Left kidney (tissue), 2 donors: ENCODE measurements around the gene TRPM3. TPM values are rescaled to one million over a fixed set of nuclear protein-coding genes. Genes with fewer than 3 reads are reported as not detected.

Experiments used
- DNase-seq: peaks from one replicate; pipeline ENCODE4 v3.0.0-alpha.2; 2013
- polyA plus RNA-seq: library from polyadenylated mRNA; unstranded; fragments of 120-200 nt; gene quantifications from one replicate; pipeline ENCODE4 v1.2.1, GENCODE V29; 2013; ENCODE audit not compliant: insufficient read length

Gene TRPM3
- polyA plus RNA-seq, 1 donor, result 15.4 TPM

GRCh38 chr9:70883963-70884793 is 237.2 kb downstream of the TRPM3 start:
- DNase-seq, result no peak

- DNase-seq, result no peak
Measured at GRCh38 chr9:70883056-70883455, 238.4 kb downstream of the TRPM3 start.

- DNase-seq, result no peak
Measured at GRCh38 chr9:70881333-70881732, 240.1 kb downstream of the TRPM3 start.

- DNase-seq, result no peak
Measured at GRCh38 chr9:70880535-70880934, 240.9 kb downstream of the TRPM3 start.

GRCh38 chr9:70878576-70878975 is 242.8 kb downstream of the TRPM3 start:
- DNase-seq, result no peak

GRCh38 chr9:70874451-70874850 is 247.0 kb downstream of the TRPM3 start:
- no peak for DNase-seq

- DNase-seq, result no peak
Measured at GRCh38 chr9:70873506-70873905, 247.9 kb downstream of the TRPM3 start.

GRCh38 chr9:70868661-70869652 is 252.5 kb downstream of the TRPM3 start:
- DNase-seq, result peak; percentile 29

GRCh38 chr9:70868041-70868440 is 253.4 kb downstream of the TRPM3 start:
- DNase-seq, result peak; percentile 14

GRCh38 chr9:70865471-70865870 is 255.9 kb downstream of the TRPM3 start:
- no peak for DNase-seq

- no peak for DNase-seq
Measured at GRCh38 chr9:70861797-70862196, 259.6 kb downstream of the TRPM3 start.

- DNase-seq, result no peak
Measured at GRCh38 chr9:70861376-70861775, 260.0 kb downstream of the TRPM3 start.

- no peak for DNase-seq
Measured at GRCh38 chr9:70859694-70860093, 261.7 kb downstream of the TRPM3 start.

- DNase-seq, result no peak
Measured at GRCh38 chr9:70856411-70856810, 265.0 kb downstream of the TRPM3 start.

GRCh38 chr9:70852711-70853240 is 268.6 kb downstream of the TRPM3 start:
- no peak for DNase-seq

- DNase-seq, result no peak
Measured at GRCh38 chr9:70840266-70840665, 281.2 kb downstream of the TRPM3 start.

- DNase-seq, result no peak
Measured at GRCh38 chr9:70835323-70835722, 286.1 kb downstream of the TRPM3 start.

- DNase-seq, result no peak
Measured at GRCh38 chr9:70832492-70832891, 288.9 kb downstream of the TRPM3 start.

- no peak for DNase-seq
Measured at GRCh38 chr9:70830618-70831017, 290.8 kb downstream of the TRPM3 start.

GRCh38 chr9:70829591-70830265 is 291.7 kb downstream of the TRPM3 start:
- no peak for DNase-seq

- no peak for DNase-seq
Measured at GRCh38 chr9:70826562-70826961, 294.9 kb downstream of the TRPM3 start.

GRCh38 chr9:70823284-70823683 is 298.1 kb downstream of the TRPM3 start:
- DNase-seq, result no peak
